ENCODE results near the gene CEP104. TPM values are rescaled to one million over a fixed set of nuclear protein-coding genes. Genes with fewer than 3 reads are reported as not detected.

The CEP104 gene
- total RNA-seq, 1 experiment from 2014 or later = 34.5 TPM

- Mint-ChIP-seq H3K27me3 (ENCODE audit: low read depth) (no peaks in the 10 kb centered on the region), H3K4me3 (no peak overlapping the region), H3K9me3 (peaks cover 4 to 5% of the 10 kb centered on the region in 2 experiments; a peak in 4 of 5 replicates), H3K27ac (no peak overlapping the region), H3K36me3 (ENCODE audit: insufficient read depth in 1 of 3, low read depth in 3 of 3) (peaks cover 34 to 61% (median 40%) of the 10 kb centered on the region in 3 experiments), H3K4me1 (no peaks in the 10 kb centered on the region)
- Histone ChIP-seq H4K91ac (ENCODE audit: insufficient read length, low read depth, low read length) (no peak overlapping the region), H2BK5ac (ENCODE audit: insufficient read length, low read length) (no peak overlapping the region), H4K5ac (ENCODE audit: insufficient read length, low read depth, low read length) (no peak overlapping the region), H3K4me2 (ENCODE audit: insufficient read depth, insufficient read length, low read length) (no peak overlapping the region), H2BK12ac (ENCODE audit: insufficient read length, low read depth, low read length) (no peak overlapping the region), H2BK120ac (ENCODE audit: low read depth, low read length, poor library complexity, severe bottlenecking) (no peak overlapping the region), H3K9ac (ENCODE audit: extremely low read depth, insufficient read length, low read length) (no peak overlapping the region), H3K79me2 (ENCODE audit: insufficient read depth, low read length) (no peaks in the 10 kb centered on the region), H3K9me3 (ENCODE audit: control insufficient read depth, low read depth, low read length) (no peaks in the 10 kb centered on the region), H4K8ac (replicated peaks; ENCODE audit: insufficient read length, low read depth, low read length) (no peak overlapping the region), H2BK20ac (ENCODE audit: low read depth, low read length, poor library complexity, severe bottlenecking) (no peak overlapping the region), H3K79me1 (ENCODE audit: insufficient read depth, low read depth, low read length, poor library complexity, severe bottlenecking) (no peaks in the 10 kb centered on the region), H2BK15ac (ENCODE audit: low read depth, low read length) (no peak overlapping the region), H3K4ac (ENCODE audit: low read depth, low read length) (no peak overlapping the region), H3K14ac (ENCODE audit: insufficient read depth, low read length) (no peak overlapping the region), H3K18ac (ENCODE audit: insufficient read length, low read depth, low read length) (no peak overlapping the region), H3K4me1 (ENCODE audit: insufficient read depth, low read length) (no peaks in the 10 kb centered on the region), H3T11ph (ENCODE audit: low read length) (no peak overlapping the region), H3K23me2 (ENCODE audit: insufficient read length, low read depth, low read length, poor library complexity, severe bottlenecking) (no peaks in the 10 kb centered on the region), H2AFZ (ENCODE audit: low read length) (no peak overlapping the region), H3K27ac (ENCODE audit: insufficient read length, low read depth, low read length) (no peak overlapping the region), H3K23ac (ENCODE audit: insufficient read length, low read depth, low read length) (no peak overlapping the region), H2AK5ac (ENCODE audit: insufficient read length, low read length) (no peak overlapping the region), H4K20me1 (ENCODE audit: control insufficient read depth, insufficient read depth, insufficient read length) (no peaks in the 10 kb centered on the region), H3K27me3 (ENCODE audit: insufficient read depth, low read length) (no peaks in the 10 kb centered on the region), H3K56ac (ENCODE audit: insufficient read length, low read depth, low read length) (no peak overlapping the region)
- no CpG with 5 or more reads among the region's 7 CpGs for WGBS (ENCODE audit: extremely low coverage, insufficient read length, low lambda C conversion rate)
- TF ChIP-seq CTCF (conservative IDR thresholded peaks at IDR 0.05) = no peak
- DNase-seq = no peak
Observed at GRCh38 chr1:3841491-3841890, 15.5 kb downstream of the CEP104 start.

Measured in H9 (cell line).